GM12878 (cell line): ENCODE results near the gene NBEA. TPM values are rescaled to one million over a fixed set of nuclear protein-coding genes. Genes with fewer than 3 reads are reported as not detected.

Source experiments
- BHLHE40 ChIP-seq, 2 experiments: fragments of 450-650 bp in 1 of 2; IDR thresholded peaks; 2 replicates each; pipeline ENCODE4 v1.6.1; 2011 to 2017; ENCODE audit warnings: low read depth in 2 of 2, borderline replicate concordance in 1 of 2, improper control_type of control experiment in 1 of 2, low read length in 1 of 2, mild to moderate bottlenecking in 1 of 2
- CBX3 ChIP-seq: fragments of 200-600 bp; sonication (generic); IDR thresholded peaks from 2 replicates; pipeline ENCODE4 v1.6.1; 2016; ENCODE audit warnings: low read depth, borderline replicate concordance
- CHD1 ChIP-seq: IDR thresholded peaks from 2 replicates; pipeline ENCODE4 v1.6.1; 2012; ENCODE audit warnings: low read depth, low read length, improper control_type of control experiment
- CHD2 ChIP-seq: IDR thresholded peaks from 2 replicates; pipeline ENCODE4 v1.6.1; 2011; ENCODE audit warnings: low read depth, low read length, improper control_type of control experiment, borderline replicate concordance
- ETV6 ChIP-seq, 2 experiments: fragments of 450-650 bp in 1 of 2; IDR thresholded peaks in 1 of 2; conservative IDR thresholded peaks in 1 of 2; 2 replicates each; pipeline ENCODE4 v1.6.1; 2014; ENCODE audit warnings: antibody characterized with exemption in 1 of 2, borderline replicate concordance in 1 of 2, low read depth in 1 of 2, mild to moderate bottlenecking in 1 of 2, moderate library complexity in 1 of 2
- IKZF2 ChIP-seq, 2 experiments: fragments of 450-650 bp; IDR thresholded peaks; 2 replicates each; pipeline ENCODE4 v1.6.1; 2017; ENCODE audit warnings: mild to moderate bottlenecking in 2 of 2, moderate library complexity in 2 of 2
- NFIC ChIP-seq: IDR thresholded peaks from 2 replicates; pipeline ENCODE4 v1.6.1; 2012; ENCODE audit warnings: low read depth, mild to moderate bottlenecking, inconsistent platforms, low read length, moderate library complexity
- POLR2A ChIP-seq: IDR thresholded peaks from 2 replicates; pipeline ENCODE4 v1.6.1; 2011; ENCODE audit warnings: low read depth, mild to moderate bottlenecking, low read length
- POLR2AphosphoS5 ChIP-seq: IDR thresholded peaks from 2 replicates; pipeline ENCODE4 v1.6.1; 2011; ENCODE audit warnings: mild to moderate bottlenecking, low read length, inconsistent platforms
- RELA ChIP-seq: fragments of 450-650 bp; IDR thresholded peaks from 2 replicates; pipeline ENCODE4 v1.8.0; 2014; ENCODE audit warnings: borderline replicate concordance; ENCODE audit not compliant: partially characterized antibody
- RUNX3 ChIP-seq: IDR thresholded peaks from 2 replicates; pipeline ENCODE4 v1.6.1; 2012; ENCODE audit warnings: low read length, inconsistent platforms
- SREBF1 ChIP-seq: IDR thresholded peaks from 2 replicates; pipeline ENCODE4 v1.6.1; 2012; ENCODE audit warnings: mild to moderate bottlenecking, low read length
- STAT3 ChIP-seq: IDR thresholded peaks from 2 replicates; pipeline ENCODE4 v1.6.1; 2011; ENCODE audit warnings: low read depth, low read length, improper control_type of control experiment
- SUZ12 ChIP-seq: fragments of 200-600 bp; sonication (generic); IDR thresholded peaks from one replicate; pipeline ENCODE4 v1.6.1; 2018; ENCODE audit warnings: antibody characterized with exemption, mild to moderate bottlenecking; ENCODE audit not compliant: unreplicated experiment
- ZBED1 ChIP-seq: IDR thresholded peaks from 2 replicates; pipeline ENCODE4 v1.6.1; 2016; ENCODE audit warnings: borderline replicate concordance
- ZNF384 ChIP-seq: IDR thresholded peaks from 2 replicates; pipeline ENCODE4 v1.6.1; 2012; ENCODE audit warnings: low read depth, mild to moderate bottlenecking, low read length, improper control_type of control experiment, borderline replicate concordance
- polyA plus RNA-seq, 11 experiments: library from polyadenylated mRNA; depleted of rRNA in 4 of 11; unstranded in 6 of 11; stranded (reverse) in 5 of 11; fragments of >200 nt; fragmentation: Nextera tagmentation in 4 of 11; fragmentation: Illumina TruSeq in 1 of 11; extraction: Ambion mirVana in 4 of 11; extraction: Trizol in 1 of 11; gene quantifications; 1 replicate in 1 of 11; 2 replicates in 10 of 11; pipeline versions ENCODE4 v1.2.1 to v1.2.3, GENCODE V29; 2011 to 2016; ENCODE audit warnings: inconsistent platforms in 2 of 11, missing spikeins in 2 of 11, low read depth in 1 of 11
- total RNA-seq, 4 experiments: library from RNA; depleted of rRNA in 3 of 4; stranded (reverse); fragments of >200 nt in 3 of 4; fragmentation: Illumina TruSeq in 1 of 4; extraction: Trizol in 1 of 4; gene quantifications; 2 replicates each; pipeline versions ENCODE4 v1.2.1 to v1.2.3, GENCODE V29; 2013 to 2021
- TF ChIP-seq, protein P1 (sequence below): IDR thresholded peaks from 2 replicates; pipeline ENCODE4 v1.6.1; 2012; ENCODE audit warnings: mild to moderate bottlenecking, low read depth, low read length
- TF ChIP-seq, protein P2 (sequence below): fragments of 450-650 bp; IDR thresholded peaks from 2 replicates; pipeline ENCODE4 v1.6.1; 2018; ENCODE audit warnings: mild to moderate bottlenecking, low read depth, moderate library complexity; ENCODE audit not compliant: partially characterized antibody
- TF ChIP-seq, protein P3 (sequence below): IDR thresholded peaks from 2 replicates; pipeline ENCODE4 v1.6.1; 2012; ENCODE audit warnings: low read length, inconsistent platforms
- TF ChIP-seq, protein P4 (sequence below), 3 experiments: IDR thresholded peaks in 2 of 3; conservative IDR thresholded peaks in 1 of 3; 2 replicates each; pipeline ENCODE4 v1.5.1; 2011; ENCODE audit warnings: low read depth in 3 of 3, low read length in 3 of 3, mild to moderate bottlenecking in 3 of 3, control low read depth in 2 of 3, moderate library complexity in 2 of 3, inconsistent platforms in 1 of 3, mixed read lengths in 1 of 3; ENCODE audit not compliant: control insufficient read depth in 2 of 3, insufficient read depth in 1 of 3; ENCODE audit errors: extremely low read depth in 1 of 3

NBEA gene
- total and polyA plus RNA-seq, 10 of the 15 experiments (the other 5 are each of a cell fraction or from before 2014, with no cell fraction given), result 0.23 to 3.6 (median 0.55) TPM

DNA sequence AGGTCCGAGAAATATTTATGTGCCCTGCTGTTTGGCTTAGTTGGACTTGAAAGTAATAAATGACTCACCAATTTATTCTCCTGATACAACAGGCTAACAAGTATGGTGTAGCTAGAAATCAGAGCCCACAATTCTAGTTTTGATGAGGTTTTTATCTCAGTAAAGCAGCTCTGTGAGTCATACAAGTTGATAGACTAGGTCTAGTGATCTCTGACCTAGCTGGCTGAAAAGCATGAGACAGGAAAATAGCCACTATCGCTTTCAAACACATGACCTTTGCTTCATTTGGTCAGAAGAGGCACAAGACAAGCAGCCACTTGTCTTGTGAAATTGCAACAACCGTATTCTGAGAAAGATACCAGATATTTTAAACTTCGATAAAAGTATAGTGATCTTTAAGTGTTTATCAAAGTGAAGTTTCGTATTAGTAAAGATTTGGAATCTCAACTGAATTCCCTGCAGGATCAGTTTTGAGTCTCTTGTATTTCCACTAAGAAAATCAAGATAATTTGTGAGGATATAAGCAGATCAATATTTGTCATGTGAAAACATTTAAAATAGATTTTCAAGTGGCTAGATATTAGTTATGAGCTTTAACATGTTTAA, 407.7 kb downstream of the NBEA start (continued):
- TF ChIP-seq, protein P1, sequence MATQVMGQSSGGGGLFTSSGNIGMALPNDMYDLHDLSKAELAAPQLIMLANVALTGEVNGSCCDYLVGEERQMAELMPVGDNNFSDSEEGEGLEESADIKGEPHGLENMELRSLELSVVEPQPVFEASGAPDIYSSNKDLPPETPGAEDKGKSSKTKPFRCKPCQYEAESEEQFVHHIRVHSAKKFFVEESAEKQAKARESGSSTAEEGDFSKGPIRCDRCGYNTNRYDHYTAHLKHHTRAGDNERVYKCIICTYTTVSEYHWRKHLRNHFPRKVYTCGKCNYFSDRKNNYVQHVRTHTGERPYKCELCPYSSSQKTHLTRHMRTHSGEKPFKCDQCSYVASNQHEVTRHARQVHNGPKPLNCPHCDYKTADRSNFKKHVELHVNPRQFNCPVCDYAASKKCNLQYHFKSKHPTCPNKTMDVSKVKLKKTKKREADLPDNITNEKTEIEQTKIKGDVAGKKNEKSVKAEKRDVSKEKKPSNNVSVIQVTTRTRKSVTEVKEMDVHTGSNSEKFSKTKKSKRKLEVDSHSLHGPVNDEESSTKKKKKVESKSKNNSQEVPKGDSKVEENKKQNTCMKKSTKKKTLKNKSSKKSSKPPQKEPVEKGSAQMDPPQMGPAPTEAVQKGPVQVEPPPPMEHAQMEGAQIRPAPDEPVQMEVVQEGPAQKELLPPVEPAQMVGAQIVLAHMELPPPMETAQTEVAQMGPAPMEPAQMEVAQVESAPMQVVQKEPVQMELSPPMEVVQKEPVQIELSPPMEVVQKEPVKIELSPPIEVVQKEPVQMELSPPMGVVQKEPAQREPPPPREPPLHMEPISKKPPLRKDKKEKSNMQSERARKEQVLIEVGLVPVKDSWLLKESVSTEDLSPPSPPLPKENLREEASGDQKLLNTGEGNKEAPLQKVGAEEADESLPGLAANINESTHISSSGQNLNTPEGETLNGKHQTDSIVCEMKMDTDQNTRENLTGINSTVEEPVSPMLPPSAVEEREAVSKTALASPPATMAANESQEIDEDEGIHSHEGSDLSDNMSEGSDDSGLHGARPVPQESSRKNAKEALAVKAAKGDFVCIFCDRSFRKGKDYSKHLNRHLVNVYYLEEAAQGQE, result no peak
- no peak for TF ChIP-seq SREBF1
- TF ChIP-seq CHD1, result no peak
- peak; percentile 31; the same call in 1 of the 2 replicates for TF ChIP-seq CHD2
- no peak for TF ChIP-seq ZBED1
- TF ChIP-seq ZNF384, result no peak
- TF ChIP-seq STAT3, result no peak
- TF ChIP-seq IKZF2 (IDR thresholded peaks at IDR 0.05), result peak in 1 of 2 experiments; percentile 19; a peak in 1 of 4 replicates
- no peak for TF ChIP-seq RUNX3
- no peak for TF ChIP-seq POLR2AphosphoS5
- no peak for TF ChIP-seq CBX3
- TF ChIP-seq POLR2A, result no peak
- no peak for TF ChIP-seq ETV6 (conservative IDR thresholded peaks at IDR 0.05 in 1 of 2, IDR thresholded peaks at IDR 0.05 in 1 of 2; ENCODE audit: borderline replicate concordance in 1 of 2, low read depth in 1 of 2)
- peak; percentile 28 to 54; a peak in 2 of 4 replicates for TF ChIP-seq BHLHE40 (IDR thresholded peaks at IDR 0.05; ENCODE audit: borderline replicate concordance in 1 of 2, low read depth in 2 of 2, low read length in 1 of 2)
- TF ChIP-seq, protein P2, sequence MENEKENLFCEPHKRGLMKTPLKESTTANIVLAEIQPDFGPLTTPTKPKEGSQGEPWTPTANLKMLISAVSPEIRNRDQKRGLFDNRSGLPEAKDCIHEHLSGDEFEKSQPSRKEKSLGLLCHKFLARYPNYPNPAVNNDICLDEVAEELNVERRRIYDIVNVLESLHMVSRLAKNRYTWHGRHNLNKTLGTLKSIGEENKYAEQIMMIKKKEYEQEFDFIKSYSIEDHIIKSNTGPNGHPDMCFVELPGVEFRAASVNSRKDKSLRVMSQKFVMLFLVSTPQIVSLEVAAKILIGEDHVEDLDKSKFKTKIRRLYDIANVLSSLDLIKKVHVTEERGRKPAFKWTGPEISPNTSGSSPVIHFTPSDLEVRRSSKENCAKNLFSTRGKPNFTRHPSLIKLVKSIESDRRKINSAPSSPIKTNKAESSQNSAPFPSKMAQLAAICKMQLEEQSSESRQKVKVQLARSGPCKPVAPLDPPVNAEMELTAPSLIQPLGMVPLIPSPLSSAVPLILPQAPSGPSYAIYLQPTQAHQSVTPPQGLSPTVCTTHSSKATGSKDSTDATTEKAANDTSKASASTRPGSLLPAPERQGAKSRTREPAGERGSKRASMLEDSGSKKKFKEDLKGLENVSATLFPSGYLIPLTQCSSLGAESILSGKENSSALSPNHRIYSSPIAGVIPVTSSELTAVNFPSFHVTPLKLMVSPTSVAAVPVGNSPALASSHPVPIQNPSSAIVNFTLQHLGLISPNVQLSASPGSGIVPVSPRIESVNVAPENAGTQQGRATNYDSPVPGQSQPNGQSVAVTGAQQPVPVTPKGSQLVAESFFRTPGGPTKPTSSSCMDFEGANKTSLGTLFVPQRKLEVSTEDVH, result no peak
- no peak for TF ChIP-seq RELA
- TF ChIP-seq SUZ12, result no peak
- TF ChIP-seq NFIC, result peak; percentile 50; the same call in 1 of the 2 replicates
- TF ChIP-seq, protein P3, sequence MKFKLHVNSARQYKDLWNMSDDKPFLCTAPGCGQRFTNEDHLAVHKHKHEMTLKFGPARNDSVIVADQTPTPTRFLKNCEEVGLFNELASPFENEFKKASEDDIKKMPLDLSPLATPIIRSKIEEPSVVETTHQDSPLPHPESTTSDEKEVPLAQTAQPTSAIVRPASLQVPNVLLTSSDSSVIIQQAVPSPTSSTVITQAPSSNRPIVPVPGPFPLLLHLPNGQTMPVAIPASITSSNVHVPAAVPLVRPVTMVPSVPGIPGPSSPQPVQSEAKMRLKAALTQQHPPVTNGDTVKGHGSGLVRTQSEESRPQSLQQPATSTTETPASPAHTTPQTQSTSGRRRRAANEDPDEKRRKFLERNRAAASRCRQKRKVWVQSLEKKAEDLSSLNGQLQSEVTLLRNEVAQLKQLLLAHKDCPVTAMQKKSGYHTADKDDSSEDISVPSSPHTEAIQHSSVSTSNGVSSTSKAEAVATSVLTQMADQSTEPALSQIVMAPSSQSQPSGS, result no peak
- TF ChIP-seq, protein P4, sequence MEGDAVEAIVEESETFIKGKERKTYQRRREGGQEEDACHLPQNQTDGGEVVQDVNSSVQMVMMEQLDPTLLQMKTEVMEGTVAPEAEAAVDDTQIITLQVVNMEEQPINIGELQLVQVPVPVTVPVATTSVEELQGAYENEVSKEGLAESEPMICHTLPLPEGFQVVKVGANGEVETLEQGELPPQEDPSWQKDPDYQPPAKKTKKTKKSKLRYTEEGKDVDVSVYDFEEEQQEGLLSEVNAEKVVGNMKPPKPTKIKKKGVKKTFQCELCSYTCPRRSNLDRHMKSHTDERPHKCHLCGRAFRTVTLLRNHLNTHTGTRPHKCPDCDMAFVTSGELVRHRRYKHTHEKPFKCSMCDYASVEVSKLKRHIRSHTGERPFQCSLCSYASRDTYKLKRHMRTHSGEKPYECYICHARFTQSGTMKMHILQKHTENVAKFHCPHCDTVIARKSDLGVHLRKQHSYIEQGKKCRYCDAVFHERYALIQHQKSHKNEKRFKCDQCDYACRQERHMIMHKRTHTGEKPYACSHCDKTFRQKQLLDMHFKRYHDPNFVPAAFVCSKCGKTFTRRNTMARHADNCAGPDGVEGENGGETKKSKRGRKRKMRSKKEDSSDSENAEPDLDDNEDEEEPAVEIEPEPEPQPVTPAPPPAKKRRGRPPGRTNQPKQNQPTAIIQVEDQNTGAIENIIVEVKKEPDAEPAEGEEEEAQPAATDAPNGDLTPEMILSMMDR (IDR thresholded peaks at IDR 0.05 in 2 of 3, conservative IDR thresholded peaks at IDR 0.05 in 1 of 3; ENCODE audit: control insufficient read depth in 2 of 3, extremely low read depth in 1 of 3, insufficient read depth in 1 of 3, low read depth in 3 of 3, low read length in 3 of 3), result no peak
